IPS-18a (cell line): Measurements from ENCODE around the gene LDB2.

ENCODE experiments used
- H3K27ac ChIP-seq: one replicate; pipeline ENCODE4 v1.5.1; 2013; ENCODE audit warnings: low read length
- H3K27me3 ChIP-seq: one replicate; pipeline ENCODE4 v1.6.1; 2013; ENCODE audit warnings: mild to moderate bottlenecking, low read length; ENCODE audit not compliant: control insufficient read depth, insufficient read depth
- H3K36me3 ChIP-seq: one replicate; pipeline ENCODE4 v1.6.1; 2013; ENCODE audit warnings: low read depth, low read length; ENCODE audit not compliant: control insufficient read depth
- H3K4me1 ChIP-seq: one replicate; pipeline ENCODE4 v1.6.1; 2013; ENCODE audit warnings: low read depth, low read length; ENCODE audit not compliant: control insufficient read depth
- H3K4me3 ChIP-seq: one replicate; pipeline ENCODE4 v1.5.1; 2013; ENCODE audit warnings: low read length
- H3K9ac ChIP-seq: one replicate; pipeline ENCODE4 v1.6.1; 2013; ENCODE audit warnings: mild to moderate bottlenecking, low read length, moderate library complexity
- H3K9me3 ChIP-seq: one replicate; pipeline ENCODE4 v1.6.1; 2013; ENCODE audit warnings: low read depth, low read length; ENCODE audit not compliant: control insufficient read depth

LDB2 gene

DNA sequence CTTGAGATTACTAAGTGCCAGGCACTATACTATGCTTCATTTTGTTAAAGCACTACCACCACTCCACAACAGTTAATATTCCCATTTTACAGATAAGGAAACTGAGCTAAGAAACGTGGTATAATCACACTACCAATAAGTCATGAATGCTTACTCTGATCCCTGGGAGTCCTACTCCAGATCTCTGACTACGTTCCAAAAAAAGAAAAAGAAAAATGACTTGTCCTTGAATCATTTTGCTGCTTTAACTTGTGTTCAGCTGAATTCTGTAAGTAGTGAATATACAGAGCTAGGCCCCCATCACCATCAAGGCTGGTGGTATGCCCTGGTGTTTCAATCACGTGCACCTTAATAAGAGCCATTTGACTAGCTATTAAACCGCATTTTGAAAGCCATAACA, 39.4 kb downstream of the LDB2 start:
- no peak overlapping the region for H3K9ac ChIP-seq
- no peaks in the 10 kb centered on the region for H3K9me3 ChIP-seq
- no peaks in the 10 kb centered on the region for H3K36me3 ChIP-seq
- H3K4me1 ChIP-seq: peaks cover 26% of the 10 kb centered on the region
- no peak overlapping the region for H3K27ac ChIP-seq
- H3K4me3 ChIP-seq: no peak overlapping the region
- no peaks in the 10 kb centered on the region for H3K27me3 ChIP-seq

DNA sequence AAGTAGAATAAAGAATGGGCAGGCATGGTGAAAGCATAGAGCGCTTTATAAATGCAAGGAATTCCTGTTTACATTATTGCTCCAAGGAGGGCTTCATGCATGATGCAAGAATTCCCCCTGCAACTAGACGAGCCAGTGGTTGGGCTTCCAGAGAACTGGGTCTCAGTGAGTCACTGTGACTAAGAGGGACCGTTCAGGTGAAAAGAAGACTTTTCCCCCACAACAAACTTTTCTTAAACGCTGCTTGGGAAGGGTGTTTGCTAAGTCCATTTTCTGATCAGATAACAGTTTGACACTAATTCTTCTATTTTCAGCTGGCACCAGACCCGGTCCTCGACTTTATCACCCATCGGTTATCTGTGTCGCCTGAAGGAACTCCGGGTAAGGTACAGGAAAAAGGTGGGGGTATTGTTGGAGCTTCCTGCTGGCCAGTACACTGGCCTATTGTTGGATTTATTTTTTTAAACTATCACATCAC, 40.1 kb downstream of the LDB2 start:
- Histone ChIP-seq H3K9me3 (no peaks in the 10 kb centered on the region), H3K36me3 (no peaks in the 10 kb centered on the region), H3K4me1 (peaks cover 22% of the 10 kb centered on the region), H3K4me3 (no peak overlapping the region), H3K27ac (no peak overlapping the region), H3K27me3 (no peaks in the 10 kb centered on the region), H3K9ac (no peak overlapping the region)

- H3K9me3 ChIP-seq: no peaks in the 10 kb centered on the region
- no peaks in the 10 kb centered on the region for H3K36me3 ChIP-seq
- H3K27me3 ChIP-seq: no peaks in the 10 kb centered on the region
- H3K4me1 ChIP-seq: peaks cover 18% of the 10 kb centered on the region
- H3K9ac ChIP-seq: no peak overlapping the region
- no peak overlapping the region for H3K4me3 ChIP-seq
- H3K27ac ChIP-seq: no peak overlapping the region
These were observed 41.0 kb downstream of the LDB2 start for GRCh38 chr4:16857425-16857824.

- no peaks in the 10 kb centered on the region for H3K27me3 ChIP-seq
- H3K27ac ChIP-seq: no peak overlapping the region
- peaks cover 17% of the 10 kb centered on the region for H3K4me1 ChIP-seq
- H3K9me3 ChIP-seq: no peaks in the 10 kb centered on the region
- H3K4me3 ChIP-seq: no peak overlapping the region
- no peak overlapping the region for H3K9ac ChIP-seq
- H3K36me3 ChIP-seq: peaks cover 4% of the 10 kb centered on the region
These were observed 44.8 kb downstream of the LDB2 start for GRCh38 chr4:16853640-16854039.

DNA sequence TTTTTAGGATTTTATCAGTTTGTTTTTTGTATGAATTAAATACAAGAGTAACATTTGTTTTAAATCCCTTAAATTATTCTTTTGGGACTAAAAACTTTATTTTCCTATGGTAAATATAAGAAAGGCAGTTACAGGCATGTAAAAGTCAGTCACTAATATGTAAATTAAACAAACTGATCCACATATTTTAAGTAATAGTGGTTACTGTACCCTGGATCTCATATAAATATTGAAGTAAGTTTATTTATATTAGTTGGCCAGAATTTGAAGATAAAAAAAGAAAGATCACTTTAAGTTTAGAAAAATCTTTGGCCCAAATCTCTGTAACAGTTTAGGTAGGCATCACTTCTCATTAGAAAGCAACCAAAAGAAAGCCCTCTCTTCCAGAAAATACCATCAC, 45.8 kb downstream of the LDB2 start:
- Histone ChIP-seq H3K9me3 (no peaks in the 10 kb centered on the region), H3K36me3 (peaks cover 4% of the 10 kb centered on the region), H3K27ac (no peak overlapping the region), H3K27me3 (no peaks in the 10 kb centered on the region), H3K9ac (no peak overlapping the region), H3K4me3 (no peak overlapping the region), H3K4me1 (peaks cover 20% of the 10 kb centered on the region)

GRCh38 chr4:16852228-16852627, 46.2 kb downstream of the LDB2 start:
- H3K27me3 ChIP-seq: no peaks in the 10 kb centered on the region
- H3K4me3 ChIP-seq: no peak overlapping the region
- peaks cover 22% of the 10 kb centered on the region for H3K4me1 ChIP-seq
- H3K9me3 ChIP-seq: no peaks in the 10 kb centered on the region
- no peak overlapping the region for H3K9ac ChIP-seq
- H3K36me3 ChIP-seq: peaks cover 4% of the 10 kb centered on the region
- H3K27ac ChIP-seq: no peak overlapping the region

GRCh38 chr4:16846540-16847117, 51.8 kb downstream of the LDB2 start:
- no peaks in the 10 kb centered on the region for H3K36me3 ChIP-seq
- peak overlapping the region; percentile 45 for H3K9ac ChIP-seq
- H3K27ac ChIP-seq: peak overlapping the region; percentile 82
- H3K4me3 ChIP-seq: peak overlapping the region; percentile 33
- no peaks in the 10 kb centered on the region for H3K27me3 ChIP-seq
- H3K9me3 ChIP-seq: no peaks in the 10 kb centered on the region
- peaks cover 52% of the 10 kb centered on the region for H3K4me1 ChIP-seq

DNA sequence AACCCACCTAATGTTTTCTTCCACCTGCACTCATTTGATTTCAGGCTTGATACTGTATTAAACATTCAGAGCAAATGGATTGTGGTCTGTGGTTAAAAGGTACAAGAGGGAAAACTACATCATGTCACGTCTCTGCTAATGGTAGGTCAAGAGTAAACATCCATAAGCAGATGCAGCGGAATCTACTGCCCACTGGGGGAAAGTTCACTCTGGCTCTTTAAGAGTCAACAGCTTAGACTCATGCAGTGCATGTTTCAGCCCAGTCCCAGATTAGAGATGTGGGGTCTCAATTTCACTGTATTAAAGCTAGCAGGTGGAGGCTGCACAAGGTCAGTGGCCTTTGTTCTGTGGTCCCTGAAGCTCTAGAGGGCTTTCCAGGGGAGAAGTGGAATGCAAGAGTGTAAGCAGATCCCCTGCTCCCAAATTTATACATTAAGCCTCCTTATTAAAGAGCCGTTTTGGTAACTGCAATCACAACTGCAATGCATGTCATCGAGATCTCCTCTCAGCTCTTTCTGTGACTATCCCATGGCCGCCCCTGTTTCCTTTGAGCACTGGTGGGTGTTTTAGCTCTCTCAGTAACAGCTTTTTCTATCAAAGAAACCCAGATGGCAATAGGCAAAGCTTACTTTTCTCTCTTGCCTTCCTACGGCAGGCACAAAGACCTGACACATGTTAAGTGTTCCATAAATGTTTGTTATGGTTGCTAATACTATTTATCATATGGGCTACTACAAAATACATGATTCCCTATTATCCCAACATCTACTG, 53.4 kb downstream of the LDB2 start:
- peak overlapping the region; percentile 25 for H3K9ac ChIP-seq

GRCh38 chr4:16843831-16844508, 54.5 kb downstream of the LDB2 start:
- Histone ChIP-seq H3K36me3 (no peaks in the 10 kb centered on the region), H3K27ac (no peak overlapping the region), H3K4me3 (no peak overlapping the region), H3K9me3 (no peaks in the 10 kb centered on the region), H3K9ac (no peak overlapping the region), H3K4me1 (peaks cover 52% of the 10 kb centered on the region), H3K27me3 (no peaks in the 10 kb centered on the region)

More for the DNA sequence above, 53.4 kb downstream of the LDB2 start:
- Histone ChIP-seq H3K4me1 (peaks cover 52% of the 10 kb centered on the region), H3K27ac (peak overlapping the region; percentile 41), H3K4me3 (no peak overlapping the region), H3K27me3 (no peaks in the 10 kb centered on the region), H3K9me3 (no peaks in the 10 kb centered on the region), H3K36me3 (no peaks in the 10 kb centered on the region)

DNA sequence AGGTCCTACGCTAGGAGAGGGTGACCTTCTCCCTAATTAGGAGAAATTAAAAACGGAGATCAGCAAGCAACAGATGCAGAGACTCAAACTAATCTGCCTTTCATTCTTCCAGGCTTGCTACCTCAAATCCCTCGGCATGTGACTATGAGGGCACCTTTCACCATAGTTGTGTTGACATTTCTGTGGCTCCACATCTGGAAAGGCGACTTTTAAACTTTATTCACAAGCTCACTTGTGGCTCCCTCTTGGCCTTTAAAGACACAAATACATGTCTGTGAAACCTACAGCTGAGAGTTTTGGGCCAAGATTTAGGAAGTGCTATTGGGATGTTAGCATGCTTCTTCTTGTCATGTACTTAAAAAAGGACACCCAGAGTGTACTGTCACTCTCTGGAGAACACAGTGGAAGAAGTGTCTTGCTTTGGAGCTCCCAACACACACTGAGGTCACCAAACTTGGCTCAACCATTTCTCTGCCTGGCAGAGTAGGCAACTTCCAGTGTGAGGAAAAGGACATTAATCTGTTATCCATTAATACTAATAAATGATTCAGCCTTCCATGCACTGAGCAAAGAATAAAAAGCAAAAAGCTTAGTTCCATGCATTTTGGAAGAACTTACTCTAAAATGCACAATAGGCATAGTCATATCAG, 60.1 kb downstream of the LDB2 start:
- H3K4me1 ChIP-seq: peaks cover 21% of the 10 kb centered on the region
- no peak overlapping the region for H3K4me3 ChIP-seq
- no peaks in the 10 kb centered on the region for H3K27me3 ChIP-seq
- no peaks in the 10 kb centered on the region for H3K36me3 ChIP-seq
- no peak overlapping the region for H3K9ac ChIP-seq
- H3K27ac ChIP-seq: no peak overlapping the region
- no peaks in the 10 kb centered on the region for H3K9me3 ChIP-seq

DNA sequence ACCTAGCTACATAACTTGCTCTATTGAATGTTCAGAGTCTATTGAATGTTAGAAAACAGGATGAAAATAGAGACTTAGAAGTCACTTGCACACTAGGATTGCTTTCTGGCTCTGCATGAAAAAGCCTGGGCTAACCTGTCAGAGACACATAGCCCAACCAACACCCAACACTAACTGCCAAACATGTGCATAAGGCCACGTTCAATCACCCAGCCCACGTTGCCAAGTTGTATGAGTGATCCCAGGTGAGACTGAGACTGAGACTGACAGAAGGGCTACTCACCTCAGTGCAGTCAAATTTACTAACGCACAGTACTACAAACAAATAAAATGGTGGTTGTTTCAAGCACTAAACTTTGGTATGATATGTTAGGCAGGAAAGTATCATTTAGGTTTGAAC, 61.0 kb downstream of the LDB2 start:
- H3K27me3 ChIP-seq: no peaks in the 10 kb centered on the region
- H3K36me3 ChIP-seq: no peaks in the 10 kb centered on the region
- no peaks in the 10 kb centered on the region for H3K9me3 ChIP-seq
- no peak overlapping the region for H3K27ac ChIP-seq
- no peak overlapping the region for H3K4me3 ChIP-seq
- peaks cover 17% of the 10 kb centered on the region for H3K4me1 ChIP-seq
- H3K9ac ChIP-seq: no peak overlapping the region
